A549 (cell line): ENCODE data around the gene ADGRB2. TPM values are rescaled to one million over a fixed set of nuclear protein-coding genes. Genes with fewer than 3 reads are reported as not detected.
A peak's percentile ranks its signal among the peaks of the same experiment; 100 is the strongest.

Experiments used
- ATAC-seq, 2 experiments: fragments of 200-7000 bp in 1 of 2; fragments of >200 bp in 1 of 2; cut with Nextera tagmentation in 1 of 2; cut with Tn5 transposase in 1 of 2; 3 replicates each; pipeline versions ENCODE4 v1.8.0 to v1.9.1; 2018 to 2020; ENCODE audit warnings: mild to moderate bottlenecking in 1 of 2, moderate library complexity in 1 of 2
- CTCF ChIA-PET: fragments of 300-600 bp; sonication (Branson Sonifier 250); formaldehyde crosslinking; extraction: SDS; loops from one replicate; lab custom pipeline; 2021; ENCODE audit warnings: antibody characterized with exemption, inconsistent platforms; lab: Yijun Ruan, JAX
- POLR2A ChIA-PET: fragments of 350-600 bp; formaldehyde crosslinking; extraction: SDS; loops from one replicate; lab custom pipeline; 2021; ENCODE audit warnings: antibody characterized with exemption, inconsistent platforms; lab: Yijun Ruan, JAX
- DNase-seq, 2 experiments: peaks; one replicate each; pipeline versions ENCODE4 v3.0.0 to v3.0.0-alpha.2; 2011 to 2016; ENCODE audit warnings: low read depth in 1 of 2, low spot score in 1 of 2
- FAIRE-seq: peaks from 2 replicates; lab custom pipeline; 2011; peaks lifted over from hg19 to GRCh38; lab: Jason Lieb, UNC
- H3K27ac ChIP-seq, 2 experiments: fragments of >200 bp; sonication (Bioruptor Twin); formaldehyde crosslinking; 3 replicates each; pipeline ENCODE4 v1.5.1; 2016 to 2017
- H3K4me1 ChIP-seq: fragments of >200 bp; sonication (Bioruptor Twin); formaldehyde crosslinking; 3 replicates; pipeline ENCODE4 v1.6.1; 2016
- H3K4me2 ChIP-seq: fragments of >200 bp; sonication (Bioruptor Twin); formaldehyde crosslinking; 3 replicates; pipeline ENCODE4 v1.6.1; 2016
- H3K4me3 ChIP-seq: fragments of >200 bp; sonication (Bioruptor Twin); formaldehyde crosslinking; 3 replicates; pipeline ENCODE4 v1.5.1; 2016
- H3K9me3 ChIP-seq: fragments of >200 bp; sonication (Bioruptor Twin); formaldehyde crosslinking; 3 replicates; pipeline ENCODE4 v1.6.1; 2016
- ATOH8 ChIP-seq: fragments of 250-450 bp; sonication (Bioruptor Pico); IDR thresholded peaks from 2 replicates; pipeline ENCODE4 v1.5.0; 2020; ENCODE audit warnings: low read depth, mild to moderate bottlenecking, moderate library complexity
- BHLHE40 ChIP-seq: IDR thresholded peaks from 2 replicates; pipeline ENCODE4 v1.6.1; 2012; ENCODE audit warnings: low read depth, low read length, inconsistent platforms
- CEBPB ChIP-seq, 2 experiments: fragments of >200 bp in 1 of 2; sonication (Bioruptor Twin) in 1 of 2; formaldehyde crosslinking in 1 of 2; IDR thresholded peaks; 2 replicates each; pipeline ENCODE4 v1.6.1; 2012 to 2016
- CTCF ChIP-seq: fragments of >200 bp; sonication (Bioruptor Twin); formaldehyde crosslinking; IDR thresholded peaks from 3 replicates; pipeline ENCODE4 v1.5.1; 2016
- E2F6 ChIP-seq: IDR thresholded peaks from 2 replicates; pipeline ENCODE4 v1.6.1; 2012; ENCODE audit warnings: low read depth, borderline replicate concordance
- EP300 ChIP-seq, 2 experiments: fragments of >200 bp; sonication (Bioruptor Twin); formaldehyde crosslinking; IDR thresholded peaks; 2 replicates in 1 of 2; 3 replicates in 1 of 2; pipeline ENCODE4 v1.6.1; 2016 to 2017
- FOSL2 ChIP-seq, 2 experiments: fragments of 450-650 bp in 1 of 2; fragments of >200 bp in 1 of 2; sonication (Bioruptor Twin) in 1 of 2; formaldehyde crosslinking; IDR thresholded peaks; 2 replicates each; pipeline versions ENCODE4 v1.5.0 to v1.6.1; 2016 to 2020; ENCODE audit warnings: mild to moderate bottlenecking in 1 of 2, moderate library complexity in 1 of 2
- HDAC2 ChIP-seq: fragments of 200-600 bp; sonication (generic); IDR thresholded peaks from 2 replicates; pipeline ENCODE4 v1.6.1; 2016
- HEYL ChIP-seq: fragments of 250-450 bp; sonication (Bioruptor Pico); IDR thresholded peaks from 2 replicates; pipeline ENCODE4 v1.8.0; 2021; ENCODE audit warnings: mild to moderate bottlenecking, moderate library complexity
- JUNB ChIP-seq: fragments of >200 bp; sonication (Bioruptor Twin); formaldehyde crosslinking; IDR thresholded peaks from 2 replicates; pipeline ENCODE4 v1.6.1; 2016
- MAFK ChIP-seq: fragments of 450-650 bp; IDR thresholded peaks from 2 replicates; pipeline ENCODE4 v1.6.1; 2014; ENCODE audit not compliant: partially characterized antibody
- MYC ChIP-seq: IDR thresholded peaks from 2 replicates; pipeline ENCODE4 v1.6.1; 2012; ENCODE audit warnings: mild to moderate bottlenecking, inconsistent platforms, low read length, improper control_type of control experiment, borderline replicate concordance
- RCOR1 ChIP-seq: fragments of 150-350 bp; IDR thresholded peaks from 2 replicates; pipeline ENCODE4 v1.6.1; 2014; ENCODE audit warnings: antibody characterized with exemption, low read length, low read depth
- RFX5 ChIP-seq: fragments of 450-650 bp; IDR thresholded peaks from 2 replicates; pipeline ENCODE4 v1.7.1; 2014; ENCODE audit warnings: antibody characterized with exemption, mild to moderate bottlenecking, moderate library complexity
- RNF2 ChIP-seq: fragments of 200-600 bp; sonication (generic); IDR thresholded peaks from 2 replicates; pipeline ENCODE4 v1.6.1; 2016; ENCODE audit warnings: low read depth, mild to moderate bottlenecking, antibody characterized with exemption, moderate library complexity, borderline replicate concordance
- ZC3H11A ChIP-seq: fragments of 450-650 bp; IDR thresholded peaks from 2 replicates; pipeline ENCODE4 v1.6.1; 2014; ENCODE audit warnings: antibody characterized with exemption, mild to moderate bottlenecking
- WGBS: methylation state at CpG from one replicate; pipeline ENCODE4 v1.1.6; 2017; ENCODE audit errors: missing lambda C conversion rate; 5-methylcytosine and 5-hydroxymethylcytosine counted together
- polyA plus RNA-seq, 4 experiments: library from polyadenylated mRNA; depleted of rRNA in 3 of 4; stranded (reverse); fragments of >200 nt; fragmentation: RNase III in 1 of 4; extraction: RNeasy Plus Mini Kit Qiagen cat#74134 plus additional on column Dnase treatment in 1 of 4; gene quantifications; 2 replicates in 3 of 4; 3 replicates in 1 of 4; pipeline ENCODE4 v1.2.3, GENCODE V29; 2011 to 2017

Gene ADGRB2
- polyA plus RNA-seq, 2 of the 4 experiments (the other 2 are of a cell fraction) = 2.3 to 6.6 TPM

GRCh38 chr1:31757204-31757679 lies 6.9 kb downstream of the ADGRB2 start (continued):
- no peak for TF ChIP-seq ATOH8
- no peak for TF ChIP-seq RCOR1

- 92% methylated on average over 11 of the region's 13 CpGs for WGBS
These were observed 7.6 kb downstream of the ADGRB2 start for GRCh38 chr1:31756578-31756977.

GRCh38 chr1:31755850-31756492 lies 8.2 kb downstream of the ADGRB2 start:
- POLR2A ChIA-PET = no interaction called here
- 87% methylated on average over 13 of the region's 30 CpGs for WGBS
- no peak for DNase-seq
- no peak overlapping the region for H3K27ac ChIP-seq
- CTCF ChIA-PET = interaction anchor here (1.4 to 1.6 kb wide), 2 partner anchors 40 to 92 kb away, joined by 3 read pairs; no protein-coding TSS in a partner anchor
- TF ChIP-seq ZC3H11A (no peak), ATOH8 (no peak), E2F6 (no peak), MYC (no peak), CTCF (no peak), BHLHE40 (no peak), CEBPB (IDR thresholded peaks at IDR 0.05) (no peak), RFX5 (no peak), EP300 (IDR thresholded peaks at IDR 0.05) (no peak), HEYL (CRISPR knock-in tag) (no peak), HDAC2 (no peak)
- TF ChIP-seq, all 56 proteins: peak for 0
- no peak overlapping the region for H3K4me2 ChIP-seq
- no peak for FAIRE-seq
- peaks cover 22% of the 10 kb centered on the region for H3K4me1 ChIP-seq
- no peak overlapping the region for H3K4me3 ChIP-seq
- ATAC-seq = no peak
- H3K9me3 ChIP-seq = no peaks in the 10 kb centered on the region

More at GRCh38 chr1:31756578-31756977, 7.6 kb downstream of the ADGRB2 start:
- no peaks in the 10 kb centered on the region for H3K9me3 ChIP-seq
- no peak for DNase-seq
- ChIA-PET POLR2A (no interaction called here), CTCF (interaction anchor here (1.4 to 14.7 kb wide), 4 partner anchors 11 to 92 kb away, joined by 3 to 242 read pairs (median 4); no protein-coding TSS in a partner anchor)
- FAIRE-seq = no peak
- no peak overlapping the region for H3K4me3 ChIP-seq
- no peak overlapping the region for H3K4me2 ChIP-seq
- TF ChIP-seq FOSL2 (IDR thresholded peaks at IDR 0.05) = no peak
- TF ChIP-seq FOSL2 (CRISPR knock-in tag; IDR thresholded peaks at IDR 0.05) = no peak
- no peak for TF ChIP-seq RNF2
- TF ChIP-seq JUNB = no peak
- TF ChIP-seq, all 56 proteins: peak for 0
- Histone ChIP-seq H3K27ac (no peak overlapping the region), H3K4me1 (peaks cover 27% of the 10 kb centered on the region)
- no peak for ATAC-seq

GRCh38 chr1:31755197-31755611 lies 8.9 kb downstream of the ADGRB2 start:
- POLR2A ChIA-PET = no interaction called here
- no peaks in the 10 kb centered on the region for H3K9me3 ChIP-seq
- 76% methylated on average over 8 of the region's 9 CpGs for WGBS
- no peak overlapping the region for H3K4me3 ChIP-seq
- no peak for FAIRE-seq
- H3K4me2 ChIP-seq = no peak overlapping the region
- ATAC-seq = no peak
- no peak for DNase-seq
- H3K4me1 ChIP-seq = peaks cover 19% of the 10 kb centered on the region
- H3K27ac ChIP-seq = no peak overlapping the region
- CTCF ChIA-PET = interaction anchor here (1.6 to 2.0 kb wide), 2 partner anchors 10 to 91 kb away, joined by 3 to 10 read pairs; no protein-coding TSS in a partner anchor
- TF ChIP-seq MAFK (peak; percentile 28), RCOR1 (no peak)
